ENCODE results near the gene HEXIM1.

- no peak for TF ChIP-seq CTCF (conservative IDR thresholded peaks at IDR 0.05; ENCODE audit: low read depth in 2 of 2)
- TF ChIP-seq EZH2 (IDR thresholded peaks at IDR 0.05; ENCODE audit: low read depth, unreplicated experiment) = no peak
Observed at GRCh38 chr17:45146890-45147580, 1.2 kb upstream of the HEXIM1 start.
